PFSK-1 (cell line): ENCODE data around the gene PACSIN1.

Experiments used
- FOXP2 ChIP-seq: optimal IDR thresholded peaks from 2 replicates; pipeline ENCODE3; 2011; ENCODE audit warnings: borderline replicate concordance, control low read depth, inconsistent platforms; ENCODE audit not compliant: insufficient read depth; ENCODE audit errors: extremely low read length, extremely low read depth
- POLR2AphosphoS5 ChIP-seq: IDR thresholded peaks from 2 replicates; pipeline ENCODE4 v1.6.1; 2012; ENCODE audit warnings: low read depth, mild to moderate bottlenecking, control low read depth, low read length, moderate library complexity
- REST ChIP-seq, 2 experiments: IDR thresholded peaks; 2 replicates each; pipeline versions ENCODE4 v1.6.1 to v1.8.0; 2011 to 2012; ENCODE audit warnings: low read depth in 2 of 2, low read length in 2 of 2, control low read depth in 1 of 2, inconsistent platforms in 1 of 2, mild to moderate bottlenecking in 1 of 2, moderate library complexity in 1 of 2; ENCODE audit not compliant: insufficient read depth in 1 of 2
- SIN3A ChIP-seq: IDR thresholded peaks from 2 replicates; pipeline ENCODE4 v1.6.1; 2012; ENCODE audit warnings: mild to moderate bottlenecking, low read length, moderate library complexity, borderline replicate concordance; ENCODE audit not compliant: insufficient read depth
- TAF1 ChIP-seq: IDR thresholded peaks from 2 replicates; pipeline ENCODE4 v1.6.1; 2012; ENCODE audit warnings: low read length, control low read depth, borderline replicate concordance; ENCODE audit not compliant: insufficient read depth

- no peak for TF ChIP-seq REST (IDR thresholded peaks at IDR 0.05; ENCODE audit: insufficient read depth in 1 of 2, low read depth in 2 of 2, low read length in 2 of 2)
- TF ChIP-seq POLR2AphosphoS5, result no peak
- TF ChIP-seq SIN3A, result no peak
- TF ChIP-seq TAF1, result no peak
- TF ChIP-seq FOXP2, result no peak
These were observed 79.0 kb downstream of the PACSIN1 start for GRCh38 chr6:34544776-34545471.
